Hippocampal formation (tissue), 2 donors: ENCODE data around the gene GPATCH4.
"Not testable (repeated sequence)": the region's sequence is repeated elsewhere in the genome, so short reads cannot be mapped to it uniquely, and the experiment has no call there.

Experiments
- DNase-seq, 2 donors: peaks; one replicate each; lab custom pipeline; 2025; lab: John Stamatoyannopoulos, UW

GPATCH4 gene

DNA sequence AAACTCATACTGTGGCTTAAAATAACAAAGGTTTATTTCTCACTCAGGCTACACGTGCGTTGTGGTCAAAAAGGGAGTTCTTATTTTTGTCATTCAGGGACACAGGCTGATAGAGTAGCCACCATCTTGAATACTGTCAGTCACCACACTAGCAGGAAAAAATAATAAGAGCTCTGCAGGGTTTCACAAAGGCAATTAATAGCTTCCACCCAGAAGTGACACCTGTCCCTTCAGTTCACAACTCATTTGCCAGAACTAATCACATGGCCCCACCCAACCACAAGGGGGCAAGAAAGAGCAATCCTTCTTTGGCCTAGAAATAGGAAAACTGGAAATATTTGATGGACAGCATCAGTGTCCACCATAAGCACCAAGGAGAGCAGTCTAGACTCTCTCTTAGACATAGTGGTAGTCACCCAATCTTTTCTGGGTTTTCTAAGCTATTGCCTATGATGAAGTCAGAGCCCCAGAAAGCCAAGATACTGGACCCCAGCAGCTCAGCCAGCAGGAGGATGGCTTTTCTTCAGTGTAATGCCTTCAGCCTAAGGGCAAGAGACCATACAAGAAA lies 26.1 kb upstream of the GPATCH4 start:
- DNase-seq, result peak in 1 of 2 donors; percentile 18

DNA sequence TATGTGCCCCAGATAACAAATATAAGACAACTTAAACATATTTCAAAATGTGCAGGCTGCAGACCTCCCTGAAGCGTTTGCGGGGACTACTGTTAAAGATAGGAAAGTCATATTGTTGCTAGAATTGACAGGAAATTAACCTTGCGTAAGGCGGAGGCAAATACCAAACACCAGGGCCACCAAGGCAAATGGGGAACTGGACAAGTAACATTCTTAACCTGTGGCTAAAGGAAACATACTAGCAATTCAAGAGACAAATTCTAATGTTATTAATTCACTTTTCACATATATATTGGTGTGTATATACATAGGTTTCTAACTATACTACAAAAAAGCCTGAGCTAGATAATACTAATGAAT lies 24.8 kb upstream of the GPATCH4 start:
- DNase-seq, result no peak

DNA sequence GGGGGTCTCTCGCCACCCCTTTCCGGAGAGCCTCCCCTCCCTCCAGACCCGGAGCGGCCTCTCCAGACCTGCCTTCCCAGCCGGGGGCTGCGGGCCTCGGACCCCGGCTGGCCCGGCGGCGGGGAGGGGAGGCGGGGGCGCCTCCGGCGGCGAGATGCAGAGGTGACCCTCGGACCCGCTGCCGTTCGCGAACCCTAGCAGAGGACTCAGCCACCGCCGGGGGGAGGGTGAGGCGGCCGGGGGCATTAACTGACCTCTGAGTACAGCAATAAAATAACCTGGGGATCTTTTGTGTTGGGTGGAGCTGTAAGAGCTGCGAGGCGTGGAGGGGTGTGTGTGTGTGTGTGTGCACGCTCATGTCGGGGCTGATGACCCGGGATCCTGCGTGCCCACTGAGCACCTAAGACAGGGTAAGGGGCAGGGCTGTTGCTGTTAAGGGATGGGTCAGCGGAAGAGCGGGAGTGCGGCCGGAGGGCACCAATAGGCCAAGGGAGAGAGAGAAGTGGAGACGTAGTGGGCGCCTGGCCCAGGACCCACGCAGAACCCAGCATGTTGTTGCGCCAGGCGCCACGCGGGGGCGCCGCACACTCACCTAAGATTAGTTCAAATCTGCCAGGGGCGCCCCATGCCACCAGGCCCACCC lies 24.3 kb upstream of the GPATCH4 start:
- DNase-seq, result peak; percentile 24 to 51

DNA sequence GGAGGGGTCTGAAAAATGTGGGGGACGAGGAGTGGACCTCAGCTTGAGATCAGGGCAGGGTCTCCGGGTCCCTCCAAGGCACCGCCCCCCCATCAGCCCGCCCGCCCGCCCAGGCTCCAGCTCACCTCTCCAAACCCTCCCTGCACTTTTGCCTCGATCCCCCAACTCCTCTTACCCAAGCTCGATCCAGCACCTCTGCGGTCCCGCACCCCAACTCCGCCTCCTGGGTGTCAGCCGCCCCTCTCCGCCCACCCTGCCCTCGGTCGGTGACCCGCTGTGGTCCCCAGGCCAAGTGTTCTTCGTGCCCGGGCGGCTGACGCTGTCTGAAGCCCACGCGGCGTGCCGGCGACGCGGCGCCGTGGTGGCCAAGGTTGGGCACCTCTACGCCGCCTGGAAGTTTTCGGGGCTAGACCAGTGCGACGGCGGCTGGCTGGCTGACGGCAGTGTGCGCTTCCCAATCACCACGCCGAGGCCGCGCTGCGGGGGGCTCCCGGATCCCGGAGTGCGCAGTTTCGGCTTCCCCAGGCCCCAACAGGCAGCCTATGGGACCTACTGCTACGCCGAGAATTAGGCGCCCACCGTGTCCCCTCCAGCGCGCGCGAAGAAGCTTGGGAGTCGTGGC lies 23.6 kb upstream of the GPATCH4 start:
- DNase-seq, result no peak

DNA sequence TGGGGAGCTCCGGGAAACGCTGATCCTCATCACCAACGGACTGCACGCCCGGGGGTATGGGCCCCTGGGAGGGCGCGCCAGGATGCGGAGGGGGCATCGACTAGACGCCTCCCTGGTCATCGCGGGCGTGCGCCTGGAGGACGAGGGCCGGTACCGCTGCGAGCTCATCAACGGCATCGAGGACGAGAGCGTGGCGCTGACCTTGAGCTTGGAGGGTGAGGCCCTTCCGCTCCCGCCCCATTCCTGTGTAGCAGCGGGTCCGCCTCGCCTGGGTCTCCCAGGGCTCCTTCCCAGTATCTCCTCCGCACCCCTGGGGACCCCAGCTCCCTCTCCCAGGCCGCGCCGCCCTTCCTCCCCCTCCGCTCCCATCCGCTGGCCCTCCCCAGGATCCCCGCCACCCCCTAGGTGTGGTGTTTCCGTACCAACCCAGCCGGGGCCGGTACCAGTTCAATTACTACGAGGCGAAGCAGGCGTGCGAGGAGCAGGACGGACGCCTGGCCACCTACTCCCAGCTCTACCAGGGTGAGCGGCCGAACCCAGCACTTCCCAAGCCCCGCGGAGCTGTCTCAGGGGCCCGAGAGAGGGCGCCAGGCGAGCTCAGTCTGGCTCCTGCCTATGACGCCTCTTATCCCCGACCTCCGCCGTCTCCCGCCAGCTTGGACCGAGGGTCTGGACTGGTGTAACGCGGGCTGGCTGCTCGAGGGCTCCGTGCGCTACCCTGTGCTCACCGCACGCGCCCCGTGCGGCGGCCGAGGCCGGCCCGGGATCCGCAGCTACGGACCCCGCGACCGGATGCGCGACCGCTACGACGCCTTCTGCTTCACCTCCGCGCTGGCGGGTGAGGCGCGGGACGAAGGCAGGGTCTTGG lies 22.9 kb upstream of the GPATCH4 start:
- DNase-seq, result no peak

DNA sequence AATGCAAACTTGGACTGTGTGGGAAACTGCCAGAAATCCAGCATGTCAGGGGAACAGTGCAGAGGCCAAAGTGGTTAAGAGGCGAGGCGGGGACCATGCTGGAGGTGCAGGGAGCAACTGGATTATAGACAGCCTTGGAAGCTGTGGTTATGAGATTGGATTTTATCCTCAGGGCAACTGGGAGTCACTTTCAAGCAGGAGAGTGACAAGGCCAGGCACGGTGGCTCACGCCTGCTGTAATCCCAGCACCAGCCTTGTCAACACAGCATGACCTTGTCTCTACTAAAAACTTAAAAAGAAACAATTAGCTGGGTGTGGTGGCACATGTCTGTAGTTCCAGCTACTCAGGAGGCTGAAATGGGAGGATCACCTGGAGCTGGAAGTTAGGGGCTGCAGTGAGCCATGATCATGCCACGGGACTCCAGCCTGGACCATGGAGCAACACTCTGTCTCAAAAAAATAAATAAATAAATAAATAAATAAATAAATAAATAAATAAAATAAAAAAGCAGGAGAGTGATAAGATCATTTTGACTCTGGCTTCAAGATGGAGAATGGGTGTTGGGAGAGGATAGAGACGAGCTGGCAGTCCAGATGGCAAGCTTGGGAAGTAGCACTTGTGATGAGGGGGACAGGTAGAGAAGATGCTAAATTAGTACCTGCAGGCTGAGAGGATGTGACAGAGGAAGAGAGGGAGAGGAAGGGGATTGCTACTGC lies 21.5 kb upstream of the GPATCH4 start:
- DNase-seq, result no peak

DNA sequence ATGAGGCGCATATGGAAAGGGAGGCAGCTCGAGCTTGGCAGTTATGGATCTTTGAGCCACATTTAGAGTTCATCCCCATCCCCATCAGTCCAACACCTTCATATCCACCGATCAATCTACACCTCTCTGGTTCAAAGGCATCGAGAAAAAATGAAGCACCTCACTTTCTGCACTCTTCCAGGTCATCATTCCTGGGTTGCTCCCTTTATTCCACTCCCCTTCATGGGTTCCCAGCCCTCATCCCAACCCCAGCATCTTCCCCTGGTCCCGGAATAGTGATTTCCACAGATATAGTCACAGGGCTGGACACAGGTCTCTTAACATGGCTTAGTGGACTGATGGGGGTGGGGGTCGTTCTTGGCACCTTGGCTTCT lies 18.3 kb upstream of the GPATCH4 start:
- no peak for DNase-seq

DNA sequence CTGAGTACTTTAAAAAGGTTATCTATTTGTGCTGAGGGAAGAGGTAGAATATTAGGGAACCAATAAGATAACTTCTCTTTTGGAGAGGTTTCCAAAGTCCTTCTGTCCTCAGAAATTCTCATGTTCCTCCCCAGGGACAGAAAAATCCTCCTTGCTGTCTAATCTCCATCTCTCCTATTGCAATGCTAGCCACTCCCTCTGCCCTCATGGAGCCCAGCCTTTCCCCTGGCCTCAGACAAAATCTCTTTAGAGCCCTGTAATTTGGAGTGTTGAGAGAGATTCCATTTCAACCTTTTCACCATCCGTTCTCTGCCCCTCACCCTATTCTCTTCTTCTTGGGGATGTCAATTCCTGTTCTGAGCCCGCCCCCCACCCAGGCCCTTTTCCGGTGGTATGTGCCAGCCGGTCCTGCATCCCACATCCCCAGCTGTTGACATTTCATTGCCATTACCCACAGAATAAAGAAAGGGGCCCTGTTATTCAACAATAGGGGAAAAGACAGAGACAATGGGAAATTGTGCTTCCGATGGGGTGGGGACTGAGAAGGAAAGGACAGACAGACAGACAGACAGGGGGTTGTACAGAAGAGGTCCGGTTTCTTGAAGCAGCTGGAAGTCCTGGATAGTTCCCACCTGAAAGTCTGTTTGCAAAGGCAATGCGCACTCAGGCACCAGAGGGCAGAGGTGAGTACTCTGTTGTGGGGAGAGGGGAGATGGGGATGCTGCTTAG lies 17.7 kb upstream of the GPATCH4 start, which contains the start of gene HAPLN2:
Gene HAPLN2, plus strand, starts transcription at position 563 of the 729 bp plus-strand sequence. CDS start 4,076 bp downstream, outside the sequence.
- peak; percentile 69 to 80 for DNase-seq

DNA sequence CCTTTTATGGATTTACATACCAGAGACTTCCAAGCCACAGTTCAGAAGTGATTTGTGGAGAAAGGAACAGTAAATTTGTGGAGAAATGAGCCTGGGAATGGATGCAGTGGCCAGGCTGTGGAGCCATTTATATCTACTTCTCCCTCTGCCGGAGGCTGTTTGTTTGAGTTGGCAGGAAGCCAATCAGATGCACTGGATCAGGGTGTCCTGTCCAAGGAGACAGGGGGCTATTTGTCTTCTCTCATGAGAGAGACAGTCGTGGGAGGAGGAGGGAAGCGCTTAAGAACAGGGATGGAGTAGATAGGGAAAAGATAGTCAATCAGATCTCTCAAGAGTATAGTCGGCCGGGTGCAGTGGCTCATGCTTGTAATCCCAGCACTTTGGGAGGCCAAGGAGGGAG lies 15.2 kb upstream of the GPATCH4 start:
- peak; percentile 73 to 84 for DNase-seq

DNA sequence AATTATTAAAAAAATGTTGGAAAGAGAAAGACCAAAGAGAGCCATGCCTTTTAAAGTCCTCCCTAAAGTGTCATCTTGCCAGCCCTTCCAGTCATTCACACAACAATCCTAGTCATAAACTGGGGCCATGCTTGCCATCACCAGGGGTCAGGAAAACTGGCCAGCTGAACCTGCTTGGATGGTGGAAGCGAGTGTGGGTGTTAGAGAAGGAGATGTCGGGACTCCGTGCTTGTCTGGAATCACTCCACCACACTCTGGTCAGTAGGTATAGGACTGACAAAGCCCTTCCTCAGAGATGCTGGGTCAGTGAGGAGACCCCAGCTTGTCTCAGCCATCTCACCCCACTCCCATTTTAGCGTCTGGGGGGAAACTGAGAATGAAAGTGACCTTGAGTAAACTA lies 14.7 kb upstream of the GPATCH4 start:
- DNase-seq, result no peak

DNA sequence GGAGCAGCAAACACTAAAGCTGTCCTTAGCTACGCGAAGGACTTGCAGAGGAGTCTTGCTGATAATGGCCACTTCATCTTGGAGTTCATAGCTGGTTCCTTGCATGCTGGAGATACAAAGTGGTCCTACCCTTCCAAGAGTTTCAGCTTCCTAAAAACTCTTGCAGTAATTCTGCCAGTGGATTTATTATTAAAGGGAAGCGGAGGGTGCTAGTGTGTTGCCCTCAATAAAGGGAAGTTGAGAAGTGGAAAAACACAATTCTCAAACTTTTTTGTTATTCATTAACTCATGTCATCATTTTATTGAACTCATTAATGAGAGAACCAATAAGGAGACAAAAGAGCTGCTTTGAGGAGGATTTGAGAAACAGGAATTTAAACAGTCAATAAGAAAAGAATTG lies 11.4 kb upstream of the GPATCH4 start:
- DNase-seq, result no peak

DNA sequence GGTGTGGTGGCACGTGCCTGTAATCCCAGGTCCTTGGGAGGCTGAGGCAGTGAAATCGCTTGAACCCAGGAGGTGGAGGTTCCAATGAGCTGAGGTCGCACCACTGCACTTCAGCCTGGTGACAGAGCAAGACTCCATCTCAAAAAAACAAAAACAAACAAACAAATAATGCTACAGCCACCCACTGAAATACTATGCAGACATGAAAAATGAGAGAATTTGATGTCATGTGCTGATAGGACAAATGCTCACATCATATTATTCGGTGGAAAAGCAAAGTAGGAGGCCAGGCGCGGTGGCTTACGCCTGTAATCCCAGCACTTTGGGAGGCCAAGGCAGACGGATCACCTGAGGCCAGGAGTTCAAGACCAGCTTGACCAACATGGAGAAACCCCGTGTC lies 8.8 kb upstream of the GPATCH4 start:
- DNase-seq, result not testable (repeated sequence)

DNA sequence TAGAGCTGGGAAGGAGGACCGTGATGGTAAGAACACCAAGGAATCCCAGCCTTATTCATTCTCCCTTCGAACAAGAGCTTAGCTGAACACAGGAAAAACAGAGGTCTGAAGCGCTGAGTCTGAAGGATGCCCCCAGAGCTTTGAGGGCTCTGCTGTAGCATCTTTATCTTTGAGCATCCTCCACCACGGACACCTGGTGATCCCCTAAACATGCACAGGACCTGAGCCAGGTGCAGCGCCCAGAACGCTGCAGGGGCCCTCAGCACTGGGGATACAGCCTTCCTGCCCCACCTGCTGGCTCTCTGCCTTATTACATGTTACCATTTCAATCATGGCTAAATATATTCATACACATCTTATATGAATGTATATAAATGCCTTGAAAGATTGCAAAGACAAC lies 7.7 kb upstream of the GPATCH4 start:
- DNase-seq, result no peak

DNA sequence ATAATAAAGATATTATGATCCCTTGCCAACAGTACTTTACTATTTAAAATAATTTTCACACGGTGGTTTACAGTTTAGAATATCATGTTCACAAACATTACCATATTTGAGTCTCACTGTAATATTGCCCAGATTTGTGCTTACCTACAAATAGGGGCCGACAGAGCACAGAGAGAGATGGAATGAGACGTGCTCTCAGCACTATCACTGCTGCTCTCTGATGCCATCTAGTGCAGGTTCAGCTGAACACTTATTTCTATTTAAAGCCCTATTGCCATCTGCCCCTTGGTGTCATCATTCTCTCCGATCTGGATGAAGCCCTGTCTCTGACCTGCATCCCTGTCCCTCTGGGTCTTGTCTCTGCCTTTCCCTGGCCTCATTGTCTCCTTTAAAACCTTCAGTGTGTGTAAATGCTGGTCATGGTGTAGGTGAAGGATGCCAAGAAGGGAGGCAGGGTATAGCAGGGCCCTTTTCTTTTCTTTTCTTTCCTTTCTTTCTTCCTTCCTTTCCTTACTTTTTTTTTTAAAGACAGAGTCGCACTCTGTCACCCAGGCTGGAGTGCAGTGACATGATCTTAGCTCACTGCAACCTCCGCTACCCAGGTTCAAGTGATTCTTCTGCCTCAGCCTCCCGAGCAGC lies 6.9 kb upstream of the GPATCH4 start:
- DNase-seq, result peak; percentile 64 to 81

DNA sequence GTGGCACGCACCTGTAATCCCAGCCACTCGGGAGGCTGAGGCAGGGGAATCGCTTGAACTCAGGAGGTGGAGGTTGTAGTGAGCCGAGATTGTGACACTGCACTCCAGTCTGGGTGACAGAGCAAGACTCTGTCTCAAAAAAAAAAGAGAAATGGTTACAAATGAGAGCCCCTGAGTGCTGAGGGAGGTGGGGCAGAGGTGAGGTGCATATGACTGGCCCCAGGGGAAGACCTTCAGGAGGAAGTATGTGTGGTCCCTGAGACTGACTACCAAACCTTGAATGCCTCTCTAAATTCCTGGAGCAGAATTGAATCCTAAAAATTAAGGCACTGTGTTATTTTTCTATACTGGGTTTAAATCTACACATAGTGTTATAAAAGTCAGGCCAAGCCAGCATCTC lies 6.1 kb upstream of the GPATCH4 start:
- not testable (repeated sequence) for DNase-seq

DNA sequence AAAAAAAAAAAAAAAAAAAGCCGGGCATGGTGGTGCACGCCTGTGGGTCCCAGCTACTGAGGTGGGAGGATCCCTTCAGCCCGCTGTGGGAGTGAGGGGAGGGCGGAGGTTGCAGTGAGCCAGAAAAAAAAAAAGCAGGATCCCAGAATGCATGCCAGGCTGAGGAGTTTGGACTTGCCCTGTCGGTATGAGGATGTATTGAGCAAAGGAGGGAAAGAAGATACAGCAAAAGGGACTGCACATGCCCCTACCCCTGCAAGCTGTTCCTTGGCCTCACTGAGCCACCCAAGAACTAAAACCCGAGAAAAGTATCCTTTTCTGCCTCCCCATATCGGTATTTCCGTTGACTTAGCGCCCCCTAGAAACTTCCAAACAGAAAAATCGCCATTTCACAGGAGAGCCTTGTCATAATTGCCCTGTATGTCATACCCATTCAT lies 1.3 kb upstream of the GPATCH4 start:
- no peak for DNase-seq

DNA sequence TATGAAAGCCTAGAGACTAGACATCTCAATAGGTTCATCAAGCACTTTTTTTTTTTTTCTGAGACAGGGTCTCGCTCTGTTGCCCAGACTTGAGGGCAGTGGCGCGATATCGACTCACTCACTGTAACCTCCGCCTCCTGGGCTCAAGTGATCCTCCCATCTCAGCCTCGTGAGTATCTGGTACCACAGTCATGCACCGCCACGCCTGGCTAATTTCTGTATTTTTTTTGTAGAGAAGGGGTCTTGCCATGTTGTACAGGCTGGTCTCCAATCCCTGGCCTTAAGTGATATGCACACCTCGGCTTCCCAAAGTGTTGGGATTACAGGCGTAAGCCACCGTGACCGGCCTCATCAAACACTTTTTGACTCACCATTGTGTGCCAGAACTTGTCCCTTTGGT lies 613 bp upstream of the GPATCH4 start:
- no peak for DNase-seq

DNA sequence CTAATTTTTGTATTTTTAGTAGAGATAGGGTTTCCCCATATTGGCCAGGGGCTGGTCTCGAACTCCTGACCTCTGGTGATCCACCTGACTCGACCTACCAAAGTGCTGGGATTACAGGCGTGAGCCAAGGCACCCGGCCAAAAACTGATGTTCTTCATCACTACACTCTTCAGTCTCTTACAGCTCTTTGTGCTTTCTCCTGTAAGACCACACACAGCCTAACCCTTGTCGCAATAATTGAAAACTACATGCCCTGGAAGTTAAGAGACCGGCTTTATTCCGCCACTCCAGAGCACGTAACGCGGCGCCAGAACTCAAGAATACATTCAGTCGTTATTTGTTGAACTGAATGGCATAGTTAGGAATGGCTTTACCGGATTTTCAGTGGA lies 552 bp downstream of the GPATCH4 start:
- DNase-seq, result no peak

DNA sequence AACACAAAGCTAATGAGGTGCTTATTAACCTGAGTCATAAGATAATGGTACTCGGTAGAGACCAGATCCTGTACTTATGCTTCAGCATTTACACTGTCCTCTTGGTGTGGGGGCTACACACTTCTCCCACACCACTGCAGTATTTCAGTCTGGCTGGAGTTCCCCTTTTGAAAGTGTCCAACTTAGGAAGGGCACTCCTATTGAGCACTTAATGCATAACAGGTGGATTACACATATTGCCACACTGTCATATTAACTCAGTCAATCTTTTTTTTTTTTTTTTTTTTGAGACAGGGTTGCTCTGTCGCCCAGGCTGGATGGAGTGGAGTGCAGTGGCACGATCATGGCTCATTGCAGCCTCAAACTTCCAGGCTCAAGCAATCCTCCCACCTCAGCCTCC lies 1.5 kb downstream of the GPATCH4 start:
- DNase-seq, result no peak

DNA sequence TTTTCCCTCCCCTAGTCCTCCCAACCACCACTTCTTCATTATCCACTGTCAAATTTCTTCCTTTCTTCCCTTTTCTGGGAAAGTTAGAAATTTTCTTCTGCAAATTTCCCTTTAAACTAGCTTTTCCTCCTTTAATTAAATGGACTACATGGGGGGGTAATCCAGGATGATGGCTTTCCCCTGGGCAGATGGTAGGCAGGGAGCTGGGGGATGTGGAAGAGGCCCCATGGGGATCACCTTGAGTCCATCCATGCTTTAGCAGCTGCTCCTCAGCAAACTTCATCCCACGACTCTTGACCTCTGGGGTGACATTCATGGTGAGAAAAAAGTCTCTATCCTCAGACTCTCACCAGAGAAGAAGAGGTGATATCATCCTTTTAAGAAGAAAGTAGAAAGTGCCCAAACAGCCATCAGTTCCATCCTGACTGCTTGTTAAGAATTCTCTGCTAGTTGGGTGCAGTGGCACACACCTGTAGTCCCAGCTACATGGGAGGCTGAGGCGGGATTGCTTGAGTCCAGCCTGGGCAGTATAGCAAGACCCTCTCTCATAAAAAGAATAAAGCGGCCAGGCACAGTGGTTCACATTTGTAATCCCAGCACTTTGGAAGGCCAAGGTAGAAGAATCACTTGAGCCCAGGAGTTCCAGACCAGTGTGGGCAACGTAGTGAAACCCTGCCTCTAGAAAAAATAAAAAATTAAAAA lies 2.4 kb downstream of the GPATCH4 start:
- DNase-seq, result no peak
